ENCODE measurements around the gene PGLYRP4.

PGLYRP4 gene

GRCh38 chr1:153354515-153355193 lies 6.0 kb upstream of the PGLYRP4 start:
- no peaks in the 10 kb centered on the region for H3K79me2 ChIP-seq (ENCODE audit: insufficient read depth, low read length)
- no peak overlapping the region for H3K4me3 ChIP-seq (ENCODE audit: low read depth in 1 of 2, low read length in 2 of 2)
- TF ChIP-seq CTCF (IDR thresholded peaks at IDR 0.05; ENCODE audit: borderline replicate concordance, extremely low read depth, low read length, poor library complexity, severe bottlenecking) (no peak), EZH2 (IDR thresholded peaks at IDR 0.05; ENCODE audit: borderline replicate concordance, low read depth, low read length, severe bottlenecking) (no peak)
- no peaks in the 10 kb centered on the region for H4K20me1 ChIP-seq (ENCODE audit: insufficient read depth, low read length)
- H3K9me3 ChIP-seq (ENCODE audit: insufficient read depth, low read length, severe bottlenecking), result no peaks in the 10 kb centered on the region
- no peak overlapping the region for H3K27ac ChIP-seq (ENCODE audit: low read length)
- H2AFZ ChIP-seq (ENCODE audit: low read depth, low read length), result no peak overlapping the region
- H3K9ac ChIP-seq (ENCODE audit: low read depth, low read length), result no peak overlapping the region
- no peak for ATAC-seq (ENCODE audit: insufficient read depth, low read depth)
- H3K36me3 ChIP-seq (ENCODE audit: insufficient read depth, low read length), result no peaks in the 10 kb centered on the region
- DNase-seq, result no peak
- H3K4me2 ChIP-seq (ENCODE audit: insufficient read depth, low read length), result no peak overlapping the region
- H3K4me1 ChIP-seq (ENCODE audit: insufficient read depth, low read length), result no peaks in the 10 kb centered on the region
- peaks cover 2% of the 10 kb centered on the region for H3K27me3 ChIP-seq (ENCODE audit: insufficient read depth, low read length, poor library complexity)

GRCh38 chr1:153353226-153353947 lies 4.7 kb upstream of the PGLYRP4 start:
- DNase-seq, result no peak

GRCh38 chr1:153352523-153352922 lies 3.9 kb upstream of the PGLYRP4 start:
- H4K20me1 ChIP-seq (ENCODE audit: insufficient read depth, low read length), result no peaks in the 10 kb centered on the region; the same call in 1 of the 2 replicates
- DNase-seq (peak; percentile 64), ATAC-seq (ENCODE audit: insufficient read depth, low read depth) (peak; percentile 82)
- H3K9ac ChIP-seq (ENCODE audit: low read depth, low read length), result no peak overlapping the region
- no peaks in the 10 kb centered on the region for H3K4me1 ChIP-seq (ENCODE audit: insufficient read depth, low read length)
- no peak overlapping the region for H3K4me3 ChIP-seq (ENCODE audit: low read depth in 1 of 2, low read length in 2 of 2)
- H3K9me3 ChIP-seq (ENCODE audit: insufficient read depth, low read length, severe bottlenecking), result no peaks in the 10 kb centered on the region
- no peak overlapping the region for H2AFZ ChIP-seq (ENCODE audit: low read depth, low read length)
- TF ChIP-seq EZH2 (IDR thresholded peaks at IDR 0.05; ENCODE audit: borderline replicate concordance, low read depth, low read length, severe bottlenecking) (no peak), CTCF (IDR thresholded peaks at IDR 0.05; ENCODE audit: borderline replicate concordance, extremely low read depth, low read length, poor library complexity, severe bottlenecking) (peak; percentile 95)
- H3K4me2 ChIP-seq (ENCODE audit: insufficient read depth, low read length), result no peak overlapping the region
- H3K27me3 ChIP-seq (ENCODE audit: insufficient read depth, low read length, poor library complexity), result peaks cover 2% of the 10 kb centered on the region
- no peaks in the 10 kb centered on the region for H3K79me2 ChIP-seq (ENCODE audit: insufficient read depth, low read length)
- H3K27ac ChIP-seq (ENCODE audit: low read length), result no peak overlapping the region
- H3K36me3 ChIP-seq (ENCODE audit: insufficient read depth, low read length), result no peaks in the 10 kb centered on the region

More at GRCh38 chr1:153353226-153353947, 4.7 kb upstream of the PGLYRP4 start:
- peaks cover 2% of the 10 kb centered on the region for H3K27me3 ChIP-seq (ENCODE audit: insufficient read depth, low read length, poor library complexity)
- H3K79me2 ChIP-seq (ENCODE audit: insufficient read depth, low read length), result no peaks in the 10 kb centered on the region
- H3K4me3 ChIP-seq (ENCODE audit: low read depth in 1 of 2, low read length in 2 of 2), result no peak overlapping the region
- no peak overlapping the region for H2AFZ ChIP-seq (ENCODE audit: low read depth, low read length)
- TF ChIP-seq EZH2 (IDR thresholded peaks at IDR 0.05; ENCODE audit: borderline replicate concordance, low read depth, low read length, severe bottlenecking), result no peak
- peak; percentile 49 for TF ChIP-seq CTCF (IDR thresholded peaks at IDR 0.05; ENCODE audit: borderline replicate concordance, extremely low read depth, low read length, poor library complexity, severe bottlenecking)
- H3K4me2 ChIP-seq (ENCODE audit: insufficient read depth, low read length), result no peak overlapping the region
- no peaks in the 10 kb centered on the region for H4K20me1 ChIP-seq (ENCODE audit: insufficient read depth, low read length)
- no peaks in the 10 kb centered on the region for H3K9me3 ChIP-seq (ENCODE audit: insufficient read depth, low read length, severe bottlenecking)
- no peak overlapping the region for H3K27ac ChIP-seq (ENCODE audit: low read length)
- H3K36me3 ChIP-seq (ENCODE audit: insufficient read depth, low read length), result no peaks in the 10 kb centered on the region
- no peak overlapping the region for H3K9ac ChIP-seq (ENCODE audit: low read depth, low read length)
- H3K4me1 ChIP-seq (ENCODE audit: insufficient read depth, low read length), result no peaks in the 10 kb centered on the region
- ATAC-seq (ENCODE audit: insufficient read depth, low read depth), result no peak; the same call in 2 of the 3 replicates
